ENCODE measurements around the gene RHBDD1.

The RHBDD1 gene

DNA sequence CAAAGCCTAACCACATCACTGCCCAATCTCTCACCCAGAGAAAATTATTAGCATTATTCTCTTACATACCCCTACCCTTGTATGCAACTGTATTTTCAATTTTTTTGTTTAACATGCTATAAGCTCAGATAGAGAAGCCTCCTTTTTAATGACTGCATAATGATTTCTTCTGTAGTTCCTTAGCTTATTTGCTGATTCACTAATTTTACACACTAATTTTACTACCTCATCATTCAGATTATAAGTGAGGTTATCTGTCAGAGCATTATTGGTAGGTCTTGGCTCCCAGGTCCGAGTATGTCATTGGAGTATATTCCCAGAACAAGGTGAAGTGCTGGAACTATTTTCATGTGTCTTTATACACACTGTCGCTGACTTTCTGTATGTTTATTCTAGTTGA lies 45.4 kb downstream of the RHBDD1 start:
- Histone ChIP-seq H2AK5ac (ENCODE audit: low read depth, low read length) (no peak overlapping the region), H3K4me1 (ENCODE audit: control insufficient read depth in 2 of 2, insufficient read depth in 1 of 2, low read depth in 1 of 2, low read length in 2 of 2) (no peaks in the 10 kb centered on the region), H3K4ac (ENCODE audit: low read length) (no peak overlapping the region), H3K4me2 (ENCODE audit: insufficient read depth, low read length, poor library complexity, severe bottlenecking) (no peak overlapping the region), H3K27me3 (ENCODE audit: control insufficient read depth in 3 of 3, insufficient read depth in 3 of 3, low read depth in 1 of 3, low read length in 3 of 3) (no peaks in the 10 kb centered on the region), H3K23ac (ENCODE audit: low read depth, low read length, poor library complexity) (no peak overlapping the region), H3K79me1 (ENCODE audit: low read depth, low read length) (no peaks in the 10 kb centered on the region), H2BK12ac (ENCODE audit: low read length) (no peak overlapping the region), H2AFZ (ENCODE audit: low read length) (no peak overlapping the region), H3K4me3 (ENCODE audit: low read length in 2 of 2) (no peak overlapping the region), H3K27ac (replicated peaks; ENCODE audit: low read length) (no peak overlapping the region), H2BK120ac (ENCODE audit: low read depth, low read length) (no peak overlapping the region), H3K9ac (ENCODE audit: low read depth, low read length, poor library complexity) (no peak overlapping the region), H4K91ac (ENCODE audit: low read depth, low read length, poor library complexity) (no peak overlapping the region), H3K14ac (ENCODE audit: low read length) (no peak overlapping the region), H3K18ac (ENCODE audit: low read length) (no peak overlapping the region), H2BK5ac (ENCODE audit: low read length) (no peak overlapping the region), H3K9me3 (replicated peaks in 1 of 2; ENCODE audit: control insufficient read depth in 2 of 2, insufficient read depth in 1 of 2, low read depth in 1 of 2, low read length in 2 of 2) (no peaks in the 10 kb centered on the region), H3K36me3 (replicated peaks in 1 of 2; ENCODE audit: control insufficient read depth in 2 of 2, insufficient read depth in 2 of 2, low read length in 2 of 2) (no peaks in the 10 kb centered on the region), H4K8ac (ENCODE audit: low read depth, low read length) (no peak overlapping the region), H2BK15ac (ENCODE audit: low read length) (no peak overlapping the region)
- no CpG with 5 or more reads among the region's 2 CpGs for WGBS, 2 donors (ENCODE audit: extremely low coverage in 2 of 2, insufficient read length in 2 of 2, insufficient replicate concordance in 1 of 2)
- no peak for DNase-seq (ENCODE audit: low spot score)

DNA sequence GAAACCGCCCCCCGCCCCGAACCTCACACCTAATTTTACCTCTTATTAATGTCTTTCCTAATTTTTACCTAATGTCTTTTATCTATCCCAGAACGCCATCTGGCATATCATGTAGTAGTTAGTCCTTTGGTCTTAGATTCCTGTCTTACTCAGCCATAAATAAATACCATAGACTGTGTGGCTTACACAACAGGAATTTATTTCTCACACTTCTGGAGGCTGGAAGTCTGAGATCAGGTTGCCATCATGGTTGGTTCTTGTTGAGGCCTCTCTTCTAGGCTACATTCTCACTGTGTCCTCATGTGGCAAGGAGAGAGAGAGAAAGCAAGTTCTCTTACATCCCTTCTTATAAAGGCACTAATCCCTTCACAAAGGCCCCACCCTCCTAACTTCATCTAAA lies 46.8 kb downstream of the RHBDD1 start:
- no peak overlapping the region for H3K23ac ChIP-seq (ENCODE audit: low read depth, low read length, poor library complexity)
- no peak overlapping the region for H2BK15ac ChIP-seq (ENCODE audit: low read length)
- no peak overlapping the region for H3K27ac ChIP-seq (replicated peaks; ENCODE audit: low read length)
- no peak overlapping the region for H3K4ac ChIP-seq (ENCODE audit: low read length)
- no peak overlapping the region for H3K18ac ChIP-seq (ENCODE audit: low read length)
- H2BK120ac ChIP-seq (ENCODE audit: low read depth, low read length), result no peak overlapping the region
- H4K8ac ChIP-seq (ENCODE audit: low read depth, low read length), result no peak overlapping the region
- no peaks in the 10 kb centered on the region for H3K9me3 ChIP-seq (replicated peaks in 1 of 2; ENCODE audit: control insufficient read depth in 2 of 2, insufficient read depth in 1 of 2, low read depth in 1 of 2, low read length in 2 of 2)
- H3K79me1 ChIP-seq (ENCODE audit: low read depth, low read length), result no peaks in the 10 kb centered on the region
- no peak overlapping the region for H2AK5ac ChIP-seq (ENCODE audit: low read depth, low read length)
- DNase-seq (ENCODE audit: low spot score), result no peak
- WGBS, 2 donors (ENCODE audit: extremely low coverage in 2 of 2, insufficient read length in 2 of 2, insufficient replicate concordance in 1 of 2), result 100% methylated on average over 1 of the region's 4 CpGs; no CpG with 5 or more reads in 1 of the 2 donors
- no peak overlapping the region for H4K91ac ChIP-seq (ENCODE audit: low read depth, low read length, poor library complexity)
- no peak overlapping the region for H3K4me2 ChIP-seq (ENCODE audit: insufficient read depth, low read length, poor library complexity, severe bottlenecking)
- no peak overlapping the region for H3K4me3 ChIP-seq (ENCODE audit: low read length in 2 of 2)
- no peak overlapping the region for H2BK12ac ChIP-seq (ENCODE audit: low read length)
- H2AFZ ChIP-seq (ENCODE audit: low read length), result no peak overlapping the region
- H3K36me3 ChIP-seq (replicated peaks in 1 of 2; ENCODE audit: control insufficient read depth in 2 of 2, insufficient read depth in 2 of 2, low read length in 2 of 2), result no peaks in the 10 kb centered on the region
- H2BK5ac ChIP-seq (ENCODE audit: low read length), result no peak overlapping the region
- H3K14ac ChIP-seq (ENCODE audit: low read length), result no peak overlapping the region
- no peak overlapping the region for H3K9ac ChIP-seq (ENCODE audit: low read depth, low read length, poor library complexity)
- no peaks in the 10 kb centered on the region for H3K27me3 ChIP-seq (ENCODE audit: control insufficient read depth in 3 of 3, insufficient read depth in 3 of 3, low read depth in 1 of 3, low read length in 3 of 3)
- no peaks in the 10 kb centered on the region for H3K4me1 ChIP-seq (ENCODE audit: control insufficient read depth in 2 of 2, insufficient read depth in 1 of 2, low read depth in 1 of 2, low read length in 2 of 2)

DNA sequence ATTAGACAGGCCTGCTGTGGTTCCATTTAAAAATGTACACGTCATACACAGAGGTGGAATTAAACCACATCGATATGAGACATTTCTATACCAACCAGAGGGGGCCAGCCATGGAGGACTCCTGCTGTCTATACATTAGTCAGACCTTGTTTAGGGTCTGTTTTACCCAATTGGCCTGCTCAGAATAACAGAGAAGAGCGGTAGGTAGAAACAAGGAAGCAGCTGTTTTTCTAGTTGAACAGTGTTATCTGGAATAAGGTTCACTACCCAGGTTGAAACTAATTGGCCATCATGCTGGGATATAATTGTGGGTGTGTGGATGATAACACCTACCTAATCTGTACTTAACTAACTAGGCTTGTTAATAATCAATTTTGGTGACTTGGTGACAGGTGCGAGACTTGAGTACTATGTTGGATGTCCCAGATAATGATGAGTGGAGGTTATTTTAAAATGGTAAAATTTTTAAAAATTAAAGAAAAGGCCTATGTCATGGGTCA lies 47.5 kb downstream of the RHBDD1 start:
- Histone ChIP-seq H3K4me2 (ENCODE audit: insufficient read depth, low read length, poor library complexity, severe bottlenecking) (no peak overlapping the region), H3K4me3 (ENCODE audit: low read length in 2 of 2) (no peak overlapping the region), H3K79me1 (ENCODE audit: low read depth, low read length) (no peaks in the 10 kb centered on the region), H3K36me3 (replicated peaks in 1 of 2; ENCODE audit: control insufficient read depth in 2 of 2, insufficient read depth in 2 of 2, low read length in 2 of 2) (no peaks in the 10 kb centered on the region), H3K4ac (ENCODE audit: low read length) (no peak overlapping the region), H2AK5ac (ENCODE audit: low read depth, low read length) (no peak overlapping the region), H3K27me3 (ENCODE audit: control insufficient read depth in 3 of 3, insufficient read depth in 3 of 3, low read depth in 1 of 3, low read length in 3 of 3) (no peaks in the 10 kb centered on the region), H2AFZ (ENCODE audit: low read length) (no peak overlapping the region), H3K14ac (ENCODE audit: low read length) (no peak overlapping the region), H2BK15ac (ENCODE audit: low read length) (no peak overlapping the region), H2BK5ac (ENCODE audit: low read length) (no peak overlapping the region), H3K4me1 (ENCODE audit: control insufficient read depth in 2 of 2, insufficient read depth in 1 of 2, low read depth in 1 of 2, low read length in 2 of 2) (no peaks in the 10 kb centered on the region), H3K27ac (replicated peaks; ENCODE audit: low read length) (no peak overlapping the region), H2BK120ac (ENCODE audit: low read depth, low read length) (no peak overlapping the region), H2BK12ac (ENCODE audit: low read length) (no peak overlapping the region), H4K91ac (ENCODE audit: low read depth, low read length, poor library complexity) (no peak overlapping the region), H4K8ac (ENCODE audit: low read depth, low read length) (no peak overlapping the region), H3K23ac (ENCODE audit: low read depth, low read length, poor library complexity) (no peak overlapping the region), H3K9me3 (replicated peaks in 1 of 2; ENCODE audit: control insufficient read depth in 2 of 2, insufficient read depth in 1 of 2, low read depth in 1 of 2, low read length in 2 of 2) (no peaks in the 10 kb centered on the region), H3K18ac (ENCODE audit: low read length) (no peak overlapping the region), H3K9ac (ENCODE audit: low read depth, low read length, poor library complexity) (no peak overlapping the region)
- no peak for DNase-seq (ENCODE audit: low spot score)
- no CpG with 5 or more reads among the region's 4 CpGs for WGBS, 2 donors (ENCODE audit: extremely low coverage in 2 of 2, insufficient read length in 2 of 2, insufficient replicate concordance in 1 of 2)

DNA sequence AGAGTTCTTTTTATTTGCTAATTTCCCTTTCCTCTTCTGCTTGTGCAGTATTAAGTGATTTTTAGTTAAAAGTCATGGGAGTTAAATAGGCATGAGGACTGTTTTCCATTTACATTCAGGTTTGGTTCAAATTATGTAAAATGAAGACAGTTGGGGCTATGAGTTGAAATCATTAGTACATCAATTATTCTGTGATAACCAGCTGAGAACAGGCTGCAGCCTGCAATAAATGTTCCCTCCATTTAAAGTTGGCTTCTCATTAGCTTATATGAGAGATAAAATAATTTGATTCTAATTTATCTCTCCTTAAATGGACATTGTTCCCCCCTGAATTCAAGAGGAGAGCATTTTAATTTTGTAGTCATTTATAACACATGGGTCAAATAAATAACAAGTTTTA lies 48.3 kb downstream of the RHBDD1 start:
- Histone ChIP-seq H3K9me3 (replicated peaks in 1 of 2; ENCODE audit: control insufficient read depth in 2 of 2, insufficient read depth in 1 of 2, low read depth in 1 of 2, low read length in 2 of 2) (no peaks in the 10 kb centered on the region), H4K91ac (ENCODE audit: low read depth, low read length, poor library complexity) (no peak overlapping the region)

More for the DNA sequence above, 48.3 kb downstream of the RHBDD1 start:
- Histone ChIP-seq H3K4me2 (ENCODE audit: insufficient read depth, low read length, poor library complexity, severe bottlenecking) (no peak overlapping the region), H3K9ac (ENCODE audit: low read depth, low read length, poor library complexity) (no peak overlapping the region), H3K14ac (ENCODE audit: low read length) (no peak overlapping the region), H2BK120ac (ENCODE audit: low read depth, low read length) (no peak overlapping the region), H3K4me1 (ENCODE audit: control insufficient read depth in 2 of 2, insufficient read depth in 1 of 2, low read depth in 1 of 2, low read length in 2 of 2) (no peaks in the 10 kb centered on the region), H3K27ac (replicated peaks; ENCODE audit: low read length) (no peak overlapping the region), H3K27me3 (ENCODE audit: control insufficient read depth in 3 of 3, insufficient read depth in 3 of 3, low read depth in 1 of 3, low read length in 3 of 3) (no peaks in the 10 kb centered on the region), H2AFZ (ENCODE audit: low read length) (no peak overlapping the region), H2BK12ac (ENCODE audit: low read length) (no peak overlapping the region), H2BK15ac (ENCODE audit: low read length) (no peak overlapping the region), H3K23ac (ENCODE audit: low read depth, low read length, poor library complexity) (no peak overlapping the region), H3K4me3 (ENCODE audit: low read length in 2 of 2) (no peak overlapping the region), H3K4ac (ENCODE audit: low read length) (no peak overlapping the region), H3K18ac (ENCODE audit: low read length) (no peak overlapping the region), H3K79me1 (ENCODE audit: low read depth, low read length) (no peaks in the 10 kb centered on the region), H2AK5ac (ENCODE audit: low read depth, low read length) (no peak overlapping the region), H3K36me3 (replicated peaks in 1 of 2; ENCODE audit: control insufficient read depth in 2 of 2, insufficient read depth in 2 of 2, low read length in 2 of 2) (no peaks in the 10 kb centered on the region), H4K8ac (ENCODE audit: low read depth, low read length) (no peak overlapping the region), H2BK5ac (ENCODE audit: low read length) (no peak overlapping the region)
- no peak for DNase-seq (ENCODE audit: low spot score)
